ENCODE results near the gene TNKS1BP1.

The TNKS1BP1 gene

GRCh38 chr11:57306161-57306876, 18.4 kb downstream of the TNKS1BP1 start:
- no peak overlapping the region for H3K4me2 ChIP-seq (ENCODE audit: insufficient read depth, low read length)

DNA sequence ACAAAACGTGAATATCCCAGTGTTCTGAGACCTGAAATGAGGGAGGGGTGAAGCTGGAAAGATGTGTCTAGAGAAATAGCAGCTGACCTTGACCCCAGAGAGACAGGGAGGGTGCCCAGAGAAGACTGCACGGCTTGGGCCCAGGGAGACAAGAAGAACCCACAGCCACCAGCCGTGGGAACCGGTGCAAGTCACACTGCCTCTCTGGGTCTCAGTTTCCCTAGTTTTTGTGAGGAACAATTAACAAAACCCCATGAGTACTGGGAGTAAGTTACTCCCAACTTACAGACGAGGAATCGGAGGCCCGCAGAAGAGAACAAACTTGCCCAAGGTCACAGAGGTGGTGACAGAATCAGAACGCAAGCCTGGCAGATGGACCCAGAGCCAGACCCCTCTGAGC, 19.2 kb downstream of the TNKS1BP1 start:
- DNase-seq: no peak
- Histone ChIP-seq H2AFZ (ENCODE audit: low read depth, low read length) (no peak overlapping the region), H3K4me2 (ENCODE audit: insufficient read depth, low read length) (no peak overlapping the region)

More at GRCh38 chr11:57306161-57306876, 18.4 kb downstream of the TNKS1BP1 start:
- peaks cover 8% of the 10 kb centered on the region for H3K4me1 ChIP-seq (ENCODE audit: insufficient read depth, low read length)
- DNase-seq: no peak
- H3K9ac ChIP-seq (ENCODE audit: low read depth, low read length): no peak overlapping the region
- H3K9me3 ChIP-seq (ENCODE audit: insufficient read depth, low read length, severe bottlenecking): no peaks in the 10 kb centered on the region
- no peak overlapping the region for H2AFZ ChIP-seq (ENCODE audit: low read depth, low read length)
- no peaks in the 10 kb centered on the region for H3K27me3 ChIP-seq (ENCODE audit: insufficient read depth, low read length, poor library complexity)
- H4K20me1 ChIP-seq (ENCODE audit: insufficient read depth, low read length): no peaks in the 10 kb centered on the region; the same call in 1 of the 2 replicates
- ATAC-seq (ENCODE audit: insufficient read depth, low read depth): no peak
- H3K4me3 ChIP-seq (ENCODE audit: low read depth in 1 of 2, low read length in 2 of 2): no peak overlapping the region
- TF ChIP-seq, protein P1, sequence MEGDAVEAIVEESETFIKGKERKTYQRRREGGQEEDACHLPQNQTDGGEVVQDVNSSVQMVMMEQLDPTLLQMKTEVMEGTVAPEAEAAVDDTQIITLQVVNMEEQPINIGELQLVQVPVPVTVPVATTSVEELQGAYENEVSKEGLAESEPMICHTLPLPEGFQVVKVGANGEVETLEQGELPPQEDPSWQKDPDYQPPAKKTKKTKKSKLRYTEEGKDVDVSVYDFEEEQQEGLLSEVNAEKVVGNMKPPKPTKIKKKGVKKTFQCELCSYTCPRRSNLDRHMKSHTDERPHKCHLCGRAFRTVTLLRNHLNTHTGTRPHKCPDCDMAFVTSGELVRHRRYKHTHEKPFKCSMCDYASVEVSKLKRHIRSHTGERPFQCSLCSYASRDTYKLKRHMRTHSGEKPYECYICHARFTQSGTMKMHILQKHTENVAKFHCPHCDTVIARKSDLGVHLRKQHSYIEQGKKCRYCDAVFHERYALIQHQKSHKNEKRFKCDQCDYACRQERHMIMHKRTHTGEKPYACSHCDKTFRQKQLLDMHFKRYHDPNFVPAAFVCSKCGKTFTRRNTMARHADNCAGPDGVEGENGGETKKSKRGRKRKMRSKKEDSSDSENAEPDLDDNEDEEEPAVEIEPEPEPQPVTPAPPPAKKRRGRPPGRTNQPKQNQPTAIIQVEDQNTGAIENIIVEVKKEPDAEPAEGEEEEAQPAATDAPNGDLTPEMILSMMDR (IDR thresholded peaks at IDR 0.05; ENCODE audit: borderline replicate concordance, extremely low read depth, low read length, poor library complexity, severe bottlenecking): no peak
- TF ChIP-seq EZH2 (IDR thresholded peaks at IDR 0.05; ENCODE audit: borderline replicate concordance, low read depth, low read length, severe bottlenecking): no peak
- no peaks in the 10 kb centered on the region for H3K79me2 ChIP-seq (ENCODE audit: insufficient read depth, low read length)
- peaks cover 31% of the 10 kb centered on the region for H3K36me3 ChIP-seq (ENCODE audit: insufficient read depth, low read length)
- no peak overlapping the region for H3K27ac ChIP-seq (ENCODE audit: low read length)

DNA sequence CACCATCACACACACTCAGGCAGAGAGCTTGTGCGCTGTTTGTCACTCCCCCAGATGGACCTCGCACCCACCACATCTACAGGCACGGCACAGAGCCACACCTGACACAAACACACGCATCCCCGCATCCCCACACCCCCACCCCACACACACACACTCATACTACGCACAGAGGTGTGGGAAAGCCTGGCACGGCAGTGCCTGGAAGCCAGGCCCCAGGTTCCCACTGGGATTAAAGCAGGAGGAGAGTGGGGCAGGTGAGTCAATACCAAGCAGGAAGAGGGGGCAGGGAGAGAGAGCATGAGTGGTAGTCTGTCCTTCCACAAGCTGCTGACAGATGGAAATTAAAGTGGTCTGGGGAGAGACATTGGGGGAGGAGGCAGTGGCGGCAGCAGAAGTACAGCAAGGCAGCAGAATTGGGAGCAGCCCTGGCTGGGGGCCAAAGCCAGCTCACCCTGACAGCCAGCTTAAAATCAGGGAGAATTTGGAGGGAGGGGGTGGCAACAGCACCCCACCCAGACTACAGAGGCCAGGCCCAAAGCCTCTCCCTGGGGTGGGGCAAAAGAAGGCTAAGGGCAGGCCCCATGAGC, 20.7 kb downstream of the TNKS1BP1 start:
- H3K9me3 ChIP-seq (ENCODE audit: insufficient read depth, low read length, severe bottlenecking): peaks cover 11% of the 10 kb centered on the region
- peaks cover 41% of the 10 kb centered on the region for H3K36me3 ChIP-seq (ENCODE audit: insufficient read depth, low read length)
- no peak overlapping the region for H3K4me2 ChIP-seq (ENCODE audit: insufficient read depth, low read length)
- no peak overlapping the region for H3K27ac ChIP-seq (ENCODE audit: low read length)
- no peaks in the 10 kb centered on the region for H4K20me1 ChIP-seq (ENCODE audit: insufficient read depth, low read length)
- H3K4me3 ChIP-seq (ENCODE audit: low read depth in 1 of 2, low read length in 2 of 2): no peak overlapping the region
- H3K4me1 ChIP-seq (ENCODE audit: insufficient read depth, low read length): no peaks in the 10 kb centered on the region
- no peaks in the 10 kb centered on the region for H3K27me3 ChIP-seq (ENCODE audit: insufficient read depth, low read length, poor library complexity)
- no peak overlapping the region for H3K9ac ChIP-seq (ENCODE audit: low read depth, low read length)
- no peaks in the 10 kb centered on the region for H3K79me2 ChIP-seq (ENCODE audit: insufficient read depth, low read length)
- no peak; the same call in 2 of the 3 replicates for ATAC-seq (ENCODE audit: insufficient read depth, low read depth)
- no peak overlapping the region for H2AFZ ChIP-seq (ENCODE audit: low read depth, low read length)
- no peak for DNase-seq
- no peak for TF ChIP-seq EZH2 (IDR thresholded peaks at IDR 0.05; ENCODE audit: borderline replicate concordance, low read depth, low read length, severe bottlenecking)
- TF ChIP-seq, protein P1 (IDR thresholded peaks at IDR 0.05; ENCODE audit: borderline replicate concordance, extremely low read depth, low read length, poor library complexity, severe bottlenecking): no peak

More for the DNA sequence above, 19.2 kb downstream of the TNKS1BP1 start:
- Histone ChIP-seq H3K9ac (ENCODE audit: low read depth, low read length) (no peak overlapping the region), H4K20me1 (ENCODE audit: insufficient read depth, low read length) (no peaks in the 10 kb centered on the region), H3K27me3 (ENCODE audit: insufficient read depth, low read length, poor library complexity) (no peaks in the 10 kb centered on the region), H3K36me3 (ENCODE audit: insufficient read depth, low read length) (peaks cover 38% of the 10 kb centered on the region), H3K4me1 (ENCODE audit: insufficient read depth, low read length) (0 out of 2 replicates have a peak, but pooled peaks cover under 1% of the 10 kb centered on the region), H3K9me3 (ENCODE audit: insufficient read depth, low read length, severe bottlenecking) (no peaks in the 10 kb centered on the region), H3K4me3 (ENCODE audit: low read depth in 1 of 2, low read length in 2 of 2) (no peak overlapping the region), H3K27ac (ENCODE audit: low read length) (no peak overlapping the region), H3K79me2 (ENCODE audit: insufficient read depth, low read length) (no peaks in the 10 kb centered on the region)
- ATAC-seq (ENCODE audit: insufficient read depth, low read depth): no peak
- TF ChIP-seq, protein P1 (IDR thresholded peaks at IDR 0.05; ENCODE audit: borderline replicate concordance, extremely low read depth, low read length, poor library complexity, severe bottlenecking): no peak
- no peak for TF ChIP-seq EZH2 (IDR thresholded peaks at IDR 0.05; ENCODE audit: borderline replicate concordance, low read depth, low read length, severe bottlenecking)

Data from DND-41 (cell line).